A673 (cell line): ENCODE data around the gene SFMBT2. TPM values are rescaled to one million over a fixed set of nuclear protein-coding genes. Genes with fewer than 3 reads are reported as not detected.

Source experiments
- BruUV-seq: library from RNA; stranded (reverse); fragments of 400-500 nt; replicated peaks from 2 replicates; lab custom pipeline; 2021; lab: Mats Ljungman, UMichigan
- CTCF ChIA-PET: fragments of 300-600 bp; sonication (Branson Sonifier 250); formaldehyde crosslinking; loops from one replicate; lab custom pipeline; 2022; ENCODE audit warnings: antibody characterized with exemption; lab: Charles Lee
- POLR2A ChIA-PET: fragments of 300-600 bp; sonication (Branson Sonifier 250); formaldehyde crosslinking; loops from one replicate; lab custom pipeline; 2022; ENCODE audit warnings: antibody characterized with exemption; ENCODE audit not compliant: low non-redundant PET; lab: Charles Lee
- DNase-seq: peaks from one replicate; pipeline ENCODE4 v3.0.0-alpha.2; 2015; ENCODE audit warnings: low spot score
- H3K27ac ChIP-seq: fragments of 200-600 bp; sonication (generic); 2 replicates; pipeline ENCODE4 v1.5.1; 2016; ENCODE audit warnings: mixed run types, low read depth, mild to moderate bottlenecking, mixed read lengths, antibody characterized with exemption, low read length; ENCODE audit not compliant: poor library complexity, severe bottlenecking
- H3K27me3 ChIP-seq: fragments of 200-600 bp; sonication (generic); replicated peaks from 2 replicates; pipeline ENCODE4 v1.6.1; 2017; ENCODE audit warnings: mixed run types, low read depth, mild to moderate bottlenecking, mixed read lengths, antibody characterized with exemption, low read length; ENCODE audit not compliant: insufficient read depth, poor library complexity
- H3K36me3 ChIP-seq: fragments of 200-600 bp; sonication (generic); 2 replicates; pipeline ENCODE4 v1.6.1; 2016; ENCODE audit warnings: mixed run types, mild to moderate bottlenecking, mixed read lengths, antibody characterized with exemption, low read length; ENCODE audit not compliant: insufficient read depth, poor library complexity, severe bottlenecking
- H3K4me1 ChIP-seq: fragments of 200-600 bp; sonication (generic); 2 replicates; pipeline ENCODE4 v1.6.1; 2017; ENCODE audit warnings: mixed run types, mild to moderate bottlenecking, mixed read lengths, antibody characterized with exemption, low read length; ENCODE audit not compliant: insufficient read depth, poor library complexity, severe bottlenecking
- H3K4me3 ChIP-seq: fragments of 200-600 bp; sonication (generic); 2 replicates; pipeline ENCODE4 v1.5.1; 2016; ENCODE audit warnings: low read depth, mixed run types, mild to moderate bottlenecking, mixed read lengths, low read length; ENCODE audit not compliant: poor library complexity, severe bottlenecking
- H3K9me3 ChIP-seq: fragments of 200-600 bp; sonication (generic); 2 replicates; pipeline ENCODE4 v1.6.1; 2016; ENCODE audit warnings: mixed run types, low read depth, mild to moderate bottlenecking, mixed read lengths, antibody characterized with exemption, low read length; ENCODE audit not compliant: poor library complexity, severe bottlenecking
- EZH2 ChIP-seq: fragments of 200-600 bp; sonication (generic); IDR thresholded peaks from 2 replicates; pipeline ENCODE4 v1.6.1; 2017; ENCODE audit warnings: borderline replicate concordance, low read depth, mild to moderate bottlenecking, mixed read lengths, antibody characterized with exemption, low read length; ENCODE audit not compliant: poor library complexity, severe bottlenecking
- intact Hi-C: fragments of 100-400 bp; cut with micrococcal nuclease; formaldehyde crosslinking; loops from one replicate; pipeline ENCODE4 v1.10.0; 2022; ENCODE audit not compliant: unreplicated experiment
- total RNA-seq: library from RNA; stranded (reverse); gene quantifications from 2 replicates; pipeline ENCODE4 v1.2.3, GENCODE V29; 2021
- TF ChIP-seq, protein P1 (sequence below): fragments of 300-800, 200-600 bp; sonication (generic); conservative IDR thresholded peaks from 2 replicates; pipeline ENCODE4 v1.5.1; 2017; ENCODE audit warnings: low read depth, mild to moderate bottlenecking, antibody characterized with exemption, low read length, moderate library complexity, mixed read lengths

Gene SFMBT2
- total RNA-seq, 1 experiment from 2014 or later: 8.2 TPM

DNA sequence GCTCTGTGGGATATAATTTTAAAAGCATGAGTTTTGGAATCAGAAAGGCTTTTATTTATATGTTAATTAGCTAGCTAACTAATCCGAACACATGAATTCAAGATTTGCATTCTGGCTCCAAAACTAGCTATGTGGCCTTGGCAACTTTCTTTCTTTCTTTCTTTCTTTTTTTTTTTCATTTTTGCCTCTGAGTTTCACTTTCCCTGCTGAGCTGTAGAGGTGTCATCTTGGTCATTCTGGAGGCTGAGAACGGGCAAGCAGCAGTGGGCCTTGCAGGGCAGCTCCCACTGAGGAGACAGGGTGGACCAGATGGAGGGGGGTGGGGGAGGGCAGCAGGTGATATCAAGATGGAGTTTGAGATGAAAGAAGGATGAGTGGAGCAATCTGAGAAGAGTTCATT, 24.8 kb upstream of the SFMBT2 start:
- POLR2A ChIA-PET: no interaction called here
- no peak overlapping the region for H3K27ac ChIP-seq
- no peaks in the 10 kb centered on the region for H3K36me3 ChIP-seq
- no peaks in the 10 kb centered on the region for H3K9me3 ChIP-seq
- no peak overlapping the region for H3K4me3 ChIP-seq
- CTCF ChIA-PET: no interaction called here
- H3K4me1 ChIP-seq: peaks cover 14% of the 10 kb centered on the region
- peaks cover 29% of the 10 kb centered on the region for H3K27me3 ChIP-seq
- TF ChIP-seq, protein P1, sequence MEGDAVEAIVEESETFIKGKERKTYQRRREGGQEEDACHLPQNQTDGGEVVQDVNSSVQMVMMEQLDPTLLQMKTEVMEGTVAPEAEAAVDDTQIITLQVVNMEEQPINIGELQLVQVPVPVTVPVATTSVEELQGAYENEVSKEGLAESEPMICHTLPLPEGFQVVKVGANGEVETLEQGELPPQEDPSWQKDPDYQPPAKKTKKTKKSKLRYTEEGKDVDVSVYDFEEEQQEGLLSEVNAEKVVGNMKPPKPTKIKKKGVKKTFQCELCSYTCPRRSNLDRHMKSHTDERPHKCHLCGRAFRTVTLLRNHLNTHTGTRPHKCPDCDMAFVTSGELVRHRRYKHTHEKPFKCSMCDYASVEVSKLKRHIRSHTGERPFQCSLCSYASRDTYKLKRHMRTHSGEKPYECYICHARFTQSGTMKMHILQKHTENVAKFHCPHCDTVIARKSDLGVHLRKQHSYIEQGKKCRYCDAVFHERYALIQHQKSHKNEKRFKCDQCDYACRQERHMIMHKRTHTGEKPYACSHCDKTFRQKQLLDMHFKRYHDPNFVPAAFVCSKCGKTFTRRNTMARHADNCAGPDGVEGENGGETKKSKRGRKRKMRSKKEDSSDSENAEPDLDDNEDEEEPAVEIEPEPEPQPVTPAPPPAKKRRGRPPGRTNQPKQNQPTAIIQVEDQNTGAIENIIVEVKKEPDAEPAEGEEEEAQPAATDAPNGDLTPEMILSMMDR: no peak
- no peak for TF ChIP-seq EZH2
- intact Hi-C loops: no loop called here
- DNase-seq: no peak
- BruUV-seq: no TSS peak

DNA sequence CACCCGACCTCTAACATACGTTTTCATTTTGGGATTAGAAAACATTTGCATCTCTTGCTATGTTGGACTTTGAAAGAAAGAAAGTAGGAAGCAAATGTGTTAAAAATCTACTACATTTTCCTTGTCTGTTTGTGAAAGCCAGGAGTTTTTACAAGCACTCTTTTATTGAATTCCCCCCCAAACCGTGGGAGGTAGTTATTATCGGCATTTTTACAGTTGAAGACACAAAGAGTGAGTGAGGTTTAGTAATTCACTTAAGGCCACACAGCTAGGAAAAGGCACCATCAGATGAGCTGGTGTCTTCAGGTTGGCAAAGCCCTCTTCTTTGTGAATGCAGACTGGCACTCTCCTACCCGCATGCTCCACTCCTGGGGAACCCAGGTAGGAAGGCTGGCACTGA, 23.5 kb upstream of the SFMBT2 start:
- CTCF ChIA-PET: no interaction called here
- no peaks in the 10 kb centered on the region for H3K9me3 ChIP-seq
- POLR2A ChIA-PET: no interaction called here
- H3K27me3 ChIP-seq: peaks cover 29% of the 10 kb centered on the region
- BruUV-seq: no TSS peak
- no peak for DNase-seq
- H3K4me3 ChIP-seq: no peak overlapping the region
- TF ChIP-seq, protein P1: no peak
- H3K27ac ChIP-seq: no peak overlapping the region
- intact Hi-C loops: no loop called here
- H3K4me1 ChIP-seq: peaks cover 14% of the 10 kb centered on the region
- H3K36me3 ChIP-seq: no peaks in the 10 kb centered on the region

DNA sequence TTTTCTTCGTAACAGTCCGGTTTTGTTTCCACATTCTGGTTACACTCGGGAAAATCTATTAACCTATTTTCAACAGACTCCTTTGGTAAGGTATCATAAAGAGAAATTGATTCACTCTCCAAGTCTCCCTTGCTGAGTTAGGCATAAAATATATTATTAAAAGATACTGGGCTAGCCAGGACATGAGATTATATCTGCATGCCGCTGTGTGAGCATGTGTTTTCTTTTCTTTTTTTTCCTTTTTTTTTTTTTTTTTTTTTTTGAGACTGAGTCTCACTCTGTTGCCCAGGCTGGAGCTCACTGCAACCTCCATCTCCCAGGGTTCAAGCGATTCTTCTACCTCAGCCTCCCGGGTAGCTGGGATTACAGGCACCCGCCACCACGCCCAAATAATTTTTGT, 23.0 kb upstream of the SFMBT2 start:
- no peak for TF ChIP-seq EZH2
- TF ChIP-seq, protein P1: no peak
- intact Hi-C loops: no loop called here
- H3K27ac ChIP-seq: no peak overlapping the region
- no peaks in the 10 kb centered on the region for H3K36me3 ChIP-seq
- POLR2A ChIA-PET: no interaction called here
- no peak overlapping the region for H3K4me3 ChIP-seq
- CTCF ChIA-PET: no interaction called here
- BruUV-seq: no TSS peak
- no peak for DNase-seq
- peaks cover 29% of the 10 kb centered on the region for H3K27me3 ChIP-seq
- no peaks in the 10 kb centered on the region for H3K9me3 ChIP-seq
- peaks cover 14% of the 10 kb centered on the region for H3K4me1 ChIP-seq
